Astrocyte (in vitro differentiated cells and primary cell): ENCODE measurements around the gene HSPH1. TPM values are rescaled to one million over a fixed set of nuclear protein-coding genes. Genes with fewer than 3 reads are reported as not detected.
A peak's percentile ranks its signal among the peaks of the same experiment; 100 is the strongest.

Experiments used
- DNase-seq: peaks from one replicate; pipeline ENCODE4 v3.0.0-alpha.2; 2010; ENCODE audit warnings: low read depth
- FAIRE-seq: peaks from 2 replicates; lab custom pipeline; 2011; peaks lifted over from hg19 to GRCh38; lab: Jason Lieb, UNC
- H2AFZ ChIP-seq: 2 replicates; pipeline ENCODE4 v1.6.0; 2012; ENCODE audit warnings: low read depth, low read length, inconsistent platforms
- H3K27ac ChIP-seq: 2 replicates; pipeline ENCODE4 v1.5.1; 2011; ENCODE audit warnings: low read depth, low read length, inconsistent platforms
- H3K27me3 ChIP-seq: 2 replicates; pipeline ENCODE4 v1.6.0; 2011; ENCODE audit warnings: low read length, inconsistent platforms; ENCODE audit not compliant: insufficient read depth
- H3K36me3 ChIP-seq: 2 replicates; pipeline ENCODE4 v1.5.1; 2011; ENCODE audit warnings: low read length, inconsistent platforms; ENCODE audit not compliant: insufficient read depth
- H3K4me1 ChIP-seq: 2 replicates; pipeline ENCODE4 v1.5.1; 2011; ENCODE audit warnings: low read length, inconsistent platforms; ENCODE audit not compliant: insufficient read depth
- H3K4me2 ChIP-seq: 2 replicates; pipeline ENCODE4 v1.6.0; 2012; ENCODE audit warnings: low read length, inconsistent platforms
- H3K4me3 ChIP-seq: 2 replicates; pipeline ENCODE4 v1.5.1; 2011; ENCODE audit warnings: low read depth, mild to moderate bottlenecking, low read length, inconsistent platforms; ENCODE audit not compliant: insufficient read depth
- H3K79me2 ChIP-seq: 2 replicates; pipeline ENCODE4 v1.6.0; 2012; ENCODE audit warnings: mild to moderate bottlenecking, low read length, inconsistent platforms; ENCODE audit not compliant: insufficient read depth
- H3K9ac ChIP-seq: 2 replicates; pipeline ENCODE4 v1.6.0; 2012; ENCODE audit warnings: mild to moderate bottlenecking, low read length, inconsistent platforms
- H3K9me3 ChIP-seq: 2 replicates; pipeline ENCODE4 v1.5.1; 2012; ENCODE audit warnings: low read depth, mild to moderate bottlenecking, low read length, inconsistent platforms; ENCODE audit not compliant: insufficient read depth
- H4K20me1 ChIP-seq: 2 replicates; pipeline ENCODE4 v1.6.0; 2012; ENCODE audit warnings: low read length, inconsistent platforms; ENCODE audit not compliant: insufficient read depth
- H3K27ac Mint-ChIP-seq: one replicate; pipeline ENCODE4 v1.8.0; 2021; ENCODE audit warnings: mild to moderate bottlenecking, mixed read lengths; ENCODE audit not compliant: unreplicated experiment
- H3K27me3 Mint-ChIP-seq: one replicate; pipeline ENCODE4 v1.8.0; 2021; ENCODE audit warnings: low read depth, mixed read lengths; ENCODE audit not compliant: unreplicated experiment
- H3K36me3 Mint-ChIP-seq: one replicate; pipeline ENCODE4 v1.8.0; 2021; ENCODE audit warnings: low read depth, mixed read lengths; ENCODE audit not compliant: unreplicated experiment
- H3K4me1 Mint-ChIP-seq: one replicate; pipeline ENCODE4 v1.8.0; 2021; ENCODE audit warnings: low read depth, mixed read lengths; ENCODE audit not compliant: unreplicated experiment
- H3K4me3 Mint-ChIP-seq: one replicate; pipeline ENCODE4 v1.8.0; 2021; ENCODE audit warnings: mild to moderate bottlenecking, moderate library complexity, mixed read lengths; ENCODE audit not compliant: unreplicated experiment
- H3K9me3 Mint-ChIP-seq: one replicate; pipeline ENCODE4 v1.8.0; 2021; ENCODE audit warnings: mild to moderate bottlenecking, mixed read lengths; ENCODE audit not compliant: unreplicated experiment
- EZH2 ChIP-seq: IDR thresholded peaks from 2 replicates; pipeline ENCODE4 v1.6.1; 2012; ENCODE audit warnings: mild to moderate bottlenecking, low read length, inconsistent platforms; ENCODE audit not compliant: insufficient read depth
- total RNA-seq: library from RNA; stranded (reverse); gene quantifications from 2 replicates; pipeline ENCODE4 v1.2.1, GENCODE V29; 2021
- TF ChIP-seq, protein P1 (sequence below): IDR thresholded peaks from 2 replicates; pipeline ENCODE4 v1.5.1; 2011; ENCODE audit warnings: low read depth, mild to moderate bottlenecking, inconsistent platforms, low read length, moderate library complexity; ENCODE audit not compliant: insufficient read depth

The HSPH1 gene
- total RNA-seq, 1 donor from 2014 or later = 145 TPM

DNA sequence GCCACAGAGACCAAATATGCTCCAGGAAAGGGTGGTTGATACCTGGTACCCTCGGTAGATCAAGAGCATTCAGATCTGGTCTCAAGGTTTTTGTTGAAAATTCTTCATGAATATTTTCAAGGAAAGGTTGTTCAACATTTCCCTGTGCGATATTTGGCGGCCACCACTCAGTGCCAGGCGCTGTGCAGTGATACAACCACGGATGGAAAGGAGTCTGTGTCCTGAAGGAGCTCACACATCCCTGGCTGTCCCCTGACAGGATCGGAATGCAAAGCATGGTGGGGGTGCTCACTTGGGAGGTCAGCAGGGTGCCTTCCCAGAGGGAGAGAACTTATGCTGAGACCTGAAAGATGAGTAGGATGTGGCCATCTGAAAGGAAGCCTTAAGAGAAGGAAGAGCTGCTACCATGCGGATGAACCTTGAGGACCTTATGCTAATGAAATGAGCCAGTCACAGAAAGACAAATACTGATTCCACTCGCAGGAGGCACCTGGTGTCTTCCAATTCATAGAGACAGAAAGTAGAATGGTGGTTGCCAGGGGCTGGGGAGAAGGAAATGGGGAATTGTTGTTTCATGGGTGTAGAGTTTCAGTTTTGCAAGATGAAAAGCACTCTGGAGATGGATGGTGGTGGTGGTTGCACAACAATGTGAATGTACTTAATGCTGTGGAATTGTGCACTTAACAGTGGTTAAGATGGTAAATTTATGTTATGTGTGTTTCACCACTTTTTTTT lies 41.6 kb downstream of the HSPH1 start:
- H3K4me2 ChIP-seq = no peak overlapping the region
- FAIRE-seq (no peak), DNase-seq (no peak)
- H3K27ac ChIP-seq = no peak overlapping the region
- Mint-ChIP-seq H3K36me3 (no peaks in the 10 kb centered on the region), H3K27me3 (peaks cover 67% of the 10 kb centered on the region), H3K4me1 (peaks cover 4% of the 10 kb centered on the region), H3K27ac (no peak overlapping the region), H3K4me3 (no peak overlapping the region), H3K9me3 (no peaks in the 10 kb centered on the region)
- no peaks in the 10 kb centered on the region for H3K4me1 ChIP-seq
- no peaks in the 10 kb centered on the region for H3K36me3 ChIP-seq
- H3K27me3 ChIP-seq = peaks cover 46% of the 10 kb centered on the region
- TF ChIP-seq, protein P1, sequence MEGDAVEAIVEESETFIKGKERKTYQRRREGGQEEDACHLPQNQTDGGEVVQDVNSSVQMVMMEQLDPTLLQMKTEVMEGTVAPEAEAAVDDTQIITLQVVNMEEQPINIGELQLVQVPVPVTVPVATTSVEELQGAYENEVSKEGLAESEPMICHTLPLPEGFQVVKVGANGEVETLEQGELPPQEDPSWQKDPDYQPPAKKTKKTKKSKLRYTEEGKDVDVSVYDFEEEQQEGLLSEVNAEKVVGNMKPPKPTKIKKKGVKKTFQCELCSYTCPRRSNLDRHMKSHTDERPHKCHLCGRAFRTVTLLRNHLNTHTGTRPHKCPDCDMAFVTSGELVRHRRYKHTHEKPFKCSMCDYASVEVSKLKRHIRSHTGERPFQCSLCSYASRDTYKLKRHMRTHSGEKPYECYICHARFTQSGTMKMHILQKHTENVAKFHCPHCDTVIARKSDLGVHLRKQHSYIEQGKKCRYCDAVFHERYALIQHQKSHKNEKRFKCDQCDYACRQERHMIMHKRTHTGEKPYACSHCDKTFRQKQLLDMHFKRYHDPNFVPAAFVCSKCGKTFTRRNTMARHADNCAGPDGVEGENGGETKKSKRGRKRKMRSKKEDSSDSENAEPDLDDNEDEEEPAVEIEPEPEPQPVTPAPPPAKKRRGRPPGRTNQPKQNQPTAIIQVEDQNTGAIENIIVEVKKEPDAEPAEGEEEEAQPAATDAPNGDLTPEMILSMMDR = no peak
- TF ChIP-seq EZH2 = no peak
- H4K20me1 ChIP-seq = no peaks in the 10 kb centered on the region
- no peak overlapping the region for H3K9ac ChIP-seq
- no peaks in the 10 kb centered on the region for H3K9me3 ChIP-seq
- no peaks in the 10 kb centered on the region for H3K79me2 ChIP-seq
- no peak overlapping the region for H2AFZ ChIP-seq
- H3K4me3 ChIP-seq = no peak overlapping the region

DNA sequence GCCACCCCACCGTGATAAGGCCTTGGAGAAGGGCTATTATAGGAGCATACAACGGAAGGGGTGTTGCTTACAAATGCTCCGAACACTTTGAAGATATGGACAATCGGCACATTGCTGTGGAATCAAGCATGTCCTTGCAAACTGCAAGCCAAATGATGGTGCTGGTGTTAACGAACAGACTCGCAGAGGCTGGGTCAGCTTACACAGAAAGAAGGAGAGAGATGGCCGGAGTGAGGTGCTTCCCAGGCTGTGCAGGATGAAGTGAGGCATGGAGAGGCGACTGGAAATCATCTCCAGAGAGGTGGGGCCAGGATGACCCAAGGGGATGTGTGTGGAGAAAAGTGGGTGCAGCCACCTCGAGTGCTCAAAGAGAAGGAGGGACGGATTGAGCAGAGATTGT lies 42.2 kb downstream of the HSPH1 start:
- Histone ChIP-seq H3K36me3 (no peaks in the 10 kb centered on the region), H3K27ac (no peak overlapping the region), H4K20me1 (no peaks in the 10 kb centered on the region), H3K79me2 (no peaks in the 10 kb centered on the region), H3K4me1 (no peaks in the 10 kb centered on the region), H3K4me2 (no peak overlapping the region), H2AFZ (no peak overlapping the region), H3K4me3 (no peak overlapping the region), H3K27me3 (peaks cover 49% of the 10 kb centered on the region), H3K9ac (no peak overlapping the region), H3K9me3 (no peaks in the 10 kb centered on the region)
- FAIRE-seq (no peak), DNase-seq (no peak)
- Mint-ChIP-seq H3K4me3 (peak overlapping the region; percentile 17), H3K4me1 (peaks cover 4% of the 10 kb centered on the region), H3K36me3 (no peaks in the 10 kb centered on the region), H3K27me3 (peaks cover 64% of the 10 kb centered on the region), H3K27ac (no peak overlapping the region), H3K9me3 (no peaks in the 10 kb centered on the region)
- no peak for TF ChIP-seq EZH2
- TF ChIP-seq, protein P1 = no peak

DNA sequence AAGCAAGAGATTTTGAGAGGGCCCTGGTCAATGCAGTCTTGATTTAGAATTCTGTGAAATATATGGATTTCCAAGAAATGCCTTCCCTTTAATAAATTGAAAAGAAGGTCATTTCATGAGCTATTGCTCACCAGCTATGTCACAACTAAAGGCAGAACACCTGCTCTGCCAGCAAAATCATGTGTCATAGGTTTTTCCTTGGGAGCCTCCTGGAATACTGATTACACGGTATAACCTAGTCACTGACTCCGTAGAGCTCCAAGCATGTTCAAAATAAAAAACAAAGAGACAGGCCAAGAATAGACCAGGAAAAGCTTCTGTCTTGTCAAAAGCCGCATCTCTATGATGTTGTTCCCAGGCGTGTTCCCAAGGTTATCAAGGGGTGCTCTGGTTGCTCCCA lies 45.5 kb downstream of the HSPH1 start:
- Mint-ChIP-seq H3K4me3 (no peak overlapping the region), H3K27ac (no peak overlapping the region), H3K4me1 (peaks cover 9% of the 10 kb centered on the region), H3K27me3 (peaks cover 51% of the 10 kb centered on the region), H3K36me3 (no peaks in the 10 kb centered on the region), H3K9me3 (no peaks in the 10 kb centered on the region)
- H3K27me3 ChIP-seq = peaks cover 44% of the 10 kb centered on the region
- H3K4me2 ChIP-seq = no peak overlapping the region
- H2AFZ ChIP-seq = no peak overlapping the region
- no peak overlapping the region for H3K27ac ChIP-seq
- H3K4me3 ChIP-seq = no peak overlapping the region
- FAIRE-seq = no peak
- no peaks in the 10 kb centered on the region for H3K9me3 ChIP-seq
- H3K9ac ChIP-seq = no peak overlapping the region
- no peak for DNase-seq
- no peaks in the 10 kb centered on the region for H3K79me2 ChIP-seq
- TF ChIP-seq, protein P1 = no peak
- no peak for TF ChIP-seq EZH2
- H4K20me1 ChIP-seq = no peaks in the 10 kb centered on the region
- no peaks in the 10 kb centered on the region for H3K4me1 ChIP-seq
- H3K36me3 ChIP-seq = no peaks in the 10 kb centered on the region
